ENCODE measurements around the gene AQP12B.

Gene AQP12B

DNA sequence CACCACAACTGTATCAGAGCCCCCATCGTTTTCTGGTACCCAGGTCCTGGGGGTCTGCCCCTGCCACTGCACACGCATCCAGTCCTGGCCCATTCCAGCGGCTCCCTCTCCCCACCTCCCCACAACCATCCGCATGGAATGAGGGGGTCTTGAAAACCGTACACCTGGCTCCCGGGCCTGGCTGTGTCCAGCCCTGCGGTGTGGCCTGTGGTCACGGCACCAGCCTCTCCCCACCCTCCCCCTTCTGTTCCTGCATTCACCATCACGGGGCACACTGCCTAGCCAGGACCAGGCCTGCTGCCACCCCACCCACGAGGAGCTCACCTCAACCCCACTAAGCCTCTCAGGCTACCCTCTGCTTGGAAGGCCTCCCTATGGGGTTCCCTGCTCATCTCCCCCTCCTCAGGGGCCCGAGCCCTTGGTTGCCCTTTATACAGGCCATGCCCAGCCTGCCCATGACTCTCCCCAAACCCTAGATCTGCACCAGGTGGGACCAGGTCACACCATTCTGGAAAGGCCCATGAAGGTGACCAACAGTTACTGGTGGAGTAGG, 46.0 kb downstream of the AQP12B start:
- TF ChIP-seq, protein P1, sequence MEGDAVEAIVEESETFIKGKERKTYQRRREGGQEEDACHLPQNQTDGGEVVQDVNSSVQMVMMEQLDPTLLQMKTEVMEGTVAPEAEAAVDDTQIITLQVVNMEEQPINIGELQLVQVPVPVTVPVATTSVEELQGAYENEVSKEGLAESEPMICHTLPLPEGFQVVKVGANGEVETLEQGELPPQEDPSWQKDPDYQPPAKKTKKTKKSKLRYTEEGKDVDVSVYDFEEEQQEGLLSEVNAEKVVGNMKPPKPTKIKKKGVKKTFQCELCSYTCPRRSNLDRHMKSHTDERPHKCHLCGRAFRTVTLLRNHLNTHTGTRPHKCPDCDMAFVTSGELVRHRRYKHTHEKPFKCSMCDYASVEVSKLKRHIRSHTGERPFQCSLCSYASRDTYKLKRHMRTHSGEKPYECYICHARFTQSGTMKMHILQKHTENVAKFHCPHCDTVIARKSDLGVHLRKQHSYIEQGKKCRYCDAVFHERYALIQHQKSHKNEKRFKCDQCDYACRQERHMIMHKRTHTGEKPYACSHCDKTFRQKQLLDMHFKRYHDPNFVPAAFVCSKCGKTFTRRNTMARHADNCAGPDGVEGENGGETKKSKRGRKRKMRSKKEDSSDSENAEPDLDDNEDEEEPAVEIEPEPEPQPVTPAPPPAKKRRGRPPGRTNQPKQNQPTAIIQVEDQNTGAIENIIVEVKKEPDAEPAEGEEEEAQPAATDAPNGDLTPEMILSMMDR (IDR thresholded peaks at IDR 0.05; ENCODE audit: low read depth, low read length): no peak
- H3K4me3 ChIP-seq (replicated peaks in 1 of 2; ENCODE audit: low read depth in 2 of 2, low read length in 2 of 2): no peak overlapping the region
- no peak for DNase-seq (ENCODE audit: low read depth in 2 of 2)

DNA sequence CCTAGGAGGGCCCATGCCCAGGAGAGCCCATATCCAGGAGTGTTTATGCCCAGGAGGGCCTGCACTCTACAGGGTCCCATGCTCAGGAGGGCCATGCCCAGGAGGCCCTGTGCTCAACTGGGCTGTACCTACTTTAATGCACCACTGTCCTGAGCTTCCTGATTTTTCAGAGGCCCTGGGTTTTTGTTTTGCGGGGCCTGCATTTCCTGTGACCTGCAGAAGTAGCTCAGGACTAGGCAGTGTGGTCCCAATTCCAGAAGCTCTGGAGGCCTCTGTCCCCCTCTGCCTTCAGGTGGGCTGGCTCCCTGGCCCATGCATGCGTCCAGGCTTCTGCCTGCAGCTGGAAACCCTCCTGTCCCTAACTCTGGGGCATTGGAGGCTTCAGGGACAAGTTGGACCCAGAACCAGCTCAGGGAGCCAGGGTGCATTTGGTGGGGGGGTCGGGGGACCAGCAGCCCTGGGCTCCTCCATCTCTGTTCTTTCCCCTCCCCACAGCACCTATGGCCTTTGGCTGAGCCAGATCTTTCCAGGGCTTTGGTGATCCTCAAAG, 46.6 kb downstream of the AQP12B start:
- TF ChIP-seq, protein P1 (IDR thresholded peaks at IDR 0.05; ENCODE audit: low read depth, low read length): no peak
- DNase-seq (ENCODE audit: low read depth in 2 of 2): no peak
- H3K4me3 ChIP-seq (replicated peaks in 1 of 2; ENCODE audit: low read depth in 2 of 2, low read length in 2 of 2): no peak overlapping the region

DNA sequence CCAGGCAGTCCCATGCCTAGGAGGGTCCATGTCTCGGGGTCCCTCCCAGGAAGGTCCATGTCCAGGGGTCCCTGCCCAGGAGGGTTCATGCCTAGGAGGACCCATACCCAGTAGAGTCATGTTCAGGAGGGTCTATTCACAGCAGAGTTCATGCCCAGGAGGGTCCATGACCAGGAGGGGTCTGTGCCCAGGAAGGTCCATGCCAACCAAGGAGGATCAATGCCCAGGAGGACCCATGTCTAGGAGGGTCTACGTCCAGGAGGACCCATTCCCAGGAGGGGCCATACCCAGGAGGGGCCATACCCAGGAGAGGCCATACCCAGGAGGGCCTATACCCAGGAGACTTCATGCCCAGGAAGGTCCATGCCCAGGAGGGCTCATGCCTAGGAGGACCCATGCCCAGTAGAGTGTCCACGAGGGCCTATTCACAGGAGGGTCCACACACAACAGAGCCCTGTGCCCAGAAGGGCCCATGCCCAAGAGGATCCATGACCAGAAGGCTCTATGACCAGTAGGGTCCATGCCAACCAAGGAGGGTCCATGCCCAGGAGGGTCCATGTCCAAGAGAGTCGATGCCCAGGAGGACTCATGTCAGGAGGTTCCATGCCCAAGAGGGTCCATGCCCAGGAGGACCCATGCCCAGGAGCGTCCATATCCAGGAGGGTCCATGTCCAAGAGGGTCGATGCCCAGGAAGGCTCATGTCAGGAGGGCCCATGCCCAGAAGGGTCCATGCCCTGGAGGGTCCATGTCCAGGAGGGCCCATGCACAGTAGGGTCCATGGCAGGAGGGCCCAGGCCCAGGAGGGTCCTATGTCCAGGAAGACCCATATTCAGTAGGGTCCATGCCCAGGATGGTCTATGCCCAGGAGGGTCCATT, 47.3 kb downstream of the AQP12B start:
- H3K4me3 ChIP-seq (replicated peaks in 1 of 2; ENCODE audit: low read depth in 2 of 2, low read length in 2 of 2): no peak overlapping the region
- no peak for DNase-seq (ENCODE audit: low read depth in 2 of 2)
- TF ChIP-seq, protein P1 (IDR thresholded peaks at IDR 0.05; ENCODE audit: low read depth, low read length): no peak

DNA sequence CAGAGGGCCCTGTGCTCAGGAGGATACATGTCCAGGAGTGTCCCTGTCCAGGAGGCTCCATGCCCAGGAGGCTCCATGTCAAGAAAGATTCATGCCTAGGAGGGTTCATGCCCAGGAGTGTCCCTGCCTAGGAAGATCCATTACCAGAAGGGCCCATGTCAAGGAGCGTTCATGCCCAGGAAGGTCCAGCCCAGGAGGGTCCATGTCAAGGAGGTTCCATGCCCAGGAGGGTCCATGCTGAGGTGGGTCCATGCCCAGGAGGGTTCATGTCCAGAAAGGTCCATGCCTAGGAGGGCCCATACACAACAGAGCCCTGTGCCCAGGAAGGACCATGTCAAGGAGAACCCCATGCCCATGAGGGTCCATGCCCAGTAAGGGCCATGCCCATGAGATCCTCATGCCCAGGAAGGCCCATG, 50.4 kb downstream of the AQP12B start:
- TF ChIP-seq, protein P1 (IDR thresholded peaks at IDR 0.05; ENCODE audit: low read depth, low read length): no peak
- DNase-seq (ENCODE audit: low read depth in 2 of 2): no peak
- no peak overlapping the region for H3K4me3 ChIP-seq (replicated peaks in 1 of 2; ENCODE audit: low read depth in 2 of 2, low read length in 2 of 2)

DNA sequence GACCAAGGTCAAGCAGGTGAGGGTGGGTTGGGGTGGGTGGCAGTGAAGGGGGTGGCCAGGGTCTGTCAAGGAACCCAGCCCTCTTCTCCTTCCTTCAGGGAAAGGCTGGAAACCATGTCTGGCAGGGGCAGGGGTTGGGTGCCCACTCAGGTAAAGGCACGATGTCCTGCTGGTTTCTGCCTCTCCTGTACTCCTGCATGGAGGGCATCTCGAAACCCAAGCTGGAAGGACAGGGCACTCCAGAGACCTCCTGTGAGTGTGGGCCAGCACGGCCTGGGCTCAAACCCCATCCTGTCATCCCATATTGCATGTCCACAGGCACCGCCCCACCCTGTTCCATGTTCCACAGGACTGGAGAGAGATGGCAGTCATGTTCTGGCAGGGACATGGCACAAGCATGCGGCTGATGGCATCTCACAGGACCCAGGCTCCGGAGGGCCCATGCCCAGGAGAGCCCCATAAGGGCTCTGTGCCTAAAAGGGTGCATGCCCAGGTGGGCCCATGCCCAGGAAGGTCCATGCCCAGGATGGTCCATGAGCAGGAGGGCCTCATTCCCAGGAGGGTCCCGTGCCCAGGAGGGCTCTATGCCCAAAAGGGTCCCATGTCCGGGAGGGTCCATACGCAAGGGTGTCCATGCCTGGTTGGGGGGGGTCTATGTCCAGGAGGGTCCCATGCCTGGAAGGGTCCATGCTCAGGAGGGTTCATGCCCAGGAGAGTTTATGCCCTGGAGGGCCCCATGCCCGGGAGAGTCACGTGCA, 51.0 kb downstream of the AQP12B start:
- DNase-seq (ENCODE audit: low read depth in 2 of 2): no peak
- H3K4me3 ChIP-seq (replicated peaks in 1 of 2; ENCODE audit: low read depth in 2 of 2, low read length in 2 of 2): no peak overlapping the region
- TF ChIP-seq, protein P1 (IDR thresholded peaks at IDR 0.05; ENCODE audit: low read depth, low read length): no peak

DNA sequence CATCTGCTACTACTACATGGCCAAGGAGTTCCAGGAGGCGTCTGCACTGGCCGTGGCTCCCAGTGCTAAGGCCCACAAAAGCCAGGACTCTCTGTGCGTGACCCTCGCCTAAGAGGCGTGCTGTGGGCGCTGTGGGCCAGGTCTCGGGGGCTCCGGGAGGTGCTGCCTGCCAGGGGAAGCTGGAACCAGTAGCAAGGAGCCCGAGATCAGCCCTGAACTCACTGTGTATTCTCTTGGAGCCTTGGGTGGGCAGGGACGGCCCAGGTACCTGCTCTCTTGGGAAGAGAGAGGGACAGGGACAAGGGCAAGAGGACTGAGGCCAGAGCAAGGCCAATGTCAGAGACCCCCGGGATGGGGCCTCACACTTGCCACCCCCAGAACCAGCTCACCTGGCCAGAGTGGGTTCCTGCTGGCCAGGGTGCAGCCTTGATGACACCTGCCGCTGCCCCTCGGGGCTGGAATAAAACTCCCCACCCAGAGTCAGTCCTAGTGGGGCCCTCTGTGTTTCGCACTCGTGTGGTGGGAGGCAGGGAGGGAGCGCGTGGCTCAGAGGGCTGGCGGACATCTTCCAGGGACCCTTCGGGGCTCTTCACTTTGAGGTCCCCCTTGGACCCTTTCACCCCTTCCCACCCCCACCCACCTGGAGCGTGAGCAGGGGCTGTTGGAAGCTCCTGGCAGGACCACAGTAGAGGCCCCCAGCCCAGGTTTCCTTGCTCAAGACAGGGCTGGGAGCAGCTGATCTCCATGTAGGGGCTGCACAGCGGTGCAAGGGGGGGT, 51.7 kb downstream of the AQP12B start:
- no peak overlapping the region for H3K4me3 ChIP-seq (replicated peaks in 1 of 2; ENCODE audit: low read depth in 2 of 2, low read length in 2 of 2)
- TF ChIP-seq, protein P1 (IDR thresholded peaks at IDR 0.05; ENCODE audit: low read depth, low read length): no peak
- no peak for DNase-seq (ENCODE audit: low read depth in 2 of 2)

Data from cardiac fibroblast (primary cell).